ENCODE measurements around the gene ATXN7.

The ATXN7 gene

DNA sequence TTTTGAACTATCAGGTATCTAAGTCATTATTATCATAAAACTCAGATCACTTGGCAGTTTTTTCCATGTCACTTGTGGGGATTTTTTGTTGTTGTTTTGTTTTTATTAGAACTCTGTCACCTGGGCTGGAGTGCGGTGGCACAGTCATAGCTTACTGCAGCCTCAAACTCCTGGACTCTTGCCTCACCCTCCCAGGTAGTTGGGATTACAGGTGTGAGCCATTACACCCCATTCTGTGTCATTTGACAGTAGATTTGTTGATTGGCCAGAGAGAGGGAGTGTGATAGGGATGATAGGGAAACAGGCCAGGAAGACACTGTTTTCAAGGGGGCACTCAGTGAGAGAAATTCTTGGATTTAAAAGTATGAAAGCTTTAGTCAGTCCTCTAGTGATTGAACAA lies 103.2 kb downstream of the ATXN7 start:
- no peak for DNase-seq (ENCODE audit: low read depth)

DNA sequence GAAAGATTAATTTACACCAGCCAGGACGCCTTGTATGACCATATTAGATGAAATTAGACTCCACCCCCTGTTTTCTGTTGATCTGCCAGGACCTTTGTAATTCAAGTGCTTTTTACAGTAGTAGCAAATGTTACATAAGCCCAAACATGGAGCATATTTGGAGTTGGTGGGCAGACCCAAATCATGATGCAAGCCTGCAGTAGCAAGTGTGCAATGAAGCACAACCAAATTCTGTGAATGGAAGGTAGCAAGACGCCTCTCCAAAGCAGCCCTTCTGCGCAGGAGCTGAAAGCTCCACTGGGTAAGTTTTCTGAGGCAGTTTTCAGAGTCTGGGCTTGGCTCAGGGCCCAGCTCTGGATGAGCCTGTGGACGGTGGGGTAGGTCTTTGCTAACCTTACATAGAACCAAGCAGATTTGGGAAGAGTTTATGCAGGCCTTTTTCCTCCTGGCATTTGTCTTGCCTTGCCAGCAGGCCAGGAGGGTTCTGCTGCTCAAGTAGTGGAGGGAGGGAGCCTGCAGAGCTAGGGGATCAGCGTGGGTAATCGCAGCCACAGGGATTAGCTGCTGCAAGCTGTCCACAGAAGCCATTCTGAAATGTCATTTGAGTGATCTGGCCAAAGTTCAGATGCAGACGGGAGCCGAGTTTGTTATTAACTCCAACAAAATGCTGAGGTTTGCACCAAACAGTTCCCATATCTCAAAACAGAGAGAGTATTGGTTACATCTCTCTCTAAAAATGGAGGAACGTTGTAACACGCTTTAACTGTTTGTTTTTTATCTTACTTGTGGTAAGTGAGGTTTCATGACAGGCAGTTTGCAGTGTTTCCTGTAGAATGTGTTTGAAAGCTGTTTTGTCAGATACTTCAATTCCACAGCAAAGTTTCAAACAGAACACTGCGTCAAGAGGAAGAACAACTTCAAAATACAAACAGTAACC lies 104.3 kb downstream of the ATXN7 start:
- DNase-seq (ENCODE audit: low read depth) = no peak

DNA sequence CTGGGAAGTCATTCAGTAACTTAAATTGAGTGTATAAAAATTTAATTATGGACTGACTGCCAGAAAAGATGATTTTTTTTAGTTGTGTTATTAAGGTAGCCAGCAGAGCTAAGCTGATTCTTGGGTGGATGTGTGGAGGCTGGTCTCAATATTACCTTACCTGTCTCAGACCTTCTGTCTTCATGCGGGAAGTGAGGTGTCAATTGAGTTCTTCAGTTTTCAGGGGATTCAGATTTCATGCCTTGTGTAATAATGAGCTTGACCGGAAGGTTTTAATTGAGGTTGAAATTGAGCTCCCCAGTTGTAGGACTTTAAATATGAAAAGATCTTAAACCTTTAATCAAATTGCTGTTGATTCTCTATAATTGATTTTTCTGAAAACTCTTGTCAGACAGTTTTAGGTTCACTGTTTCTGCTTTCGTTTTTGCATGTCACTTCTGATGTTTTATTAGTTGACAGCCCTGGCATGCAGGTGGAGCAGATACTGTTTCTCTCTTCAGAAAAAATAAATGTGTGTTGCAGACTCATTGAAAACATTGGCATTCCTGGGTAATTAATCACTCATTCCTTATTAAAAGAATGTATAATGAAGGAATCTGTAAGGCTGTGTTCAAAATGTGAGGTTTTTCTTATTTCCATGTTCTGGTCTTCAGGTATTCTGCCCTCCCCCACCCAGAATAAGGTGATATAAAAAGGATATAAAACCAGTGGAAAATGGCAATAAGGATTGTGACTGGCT lies 105.1 kb downstream of the ATXN7 start:
- DNase-seq (ENCODE audit: low read depth) = no peak

DNA sequence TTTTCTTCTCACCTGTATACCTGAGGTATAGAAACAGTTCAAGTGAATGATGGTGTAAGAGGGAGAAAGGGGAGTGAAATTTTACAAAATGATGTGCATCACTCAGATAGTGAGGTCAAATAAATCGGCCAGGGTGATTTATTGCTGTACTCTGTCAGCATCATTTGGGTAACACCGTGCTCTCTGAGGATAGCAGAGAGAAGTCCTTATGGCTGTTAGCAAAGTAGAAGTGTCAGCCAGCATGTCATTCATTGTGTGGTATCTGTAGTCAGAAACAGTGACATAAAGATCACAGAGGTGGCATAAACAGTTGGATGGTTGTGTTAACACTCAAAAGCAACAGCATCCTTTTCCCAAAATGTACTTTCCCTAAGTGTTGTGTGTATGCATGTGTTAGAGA lies 106.2 kb downstream of the ATXN7 start:
- no peak for DNase-seq (ENCODE audit: low read depth)

DNA sequence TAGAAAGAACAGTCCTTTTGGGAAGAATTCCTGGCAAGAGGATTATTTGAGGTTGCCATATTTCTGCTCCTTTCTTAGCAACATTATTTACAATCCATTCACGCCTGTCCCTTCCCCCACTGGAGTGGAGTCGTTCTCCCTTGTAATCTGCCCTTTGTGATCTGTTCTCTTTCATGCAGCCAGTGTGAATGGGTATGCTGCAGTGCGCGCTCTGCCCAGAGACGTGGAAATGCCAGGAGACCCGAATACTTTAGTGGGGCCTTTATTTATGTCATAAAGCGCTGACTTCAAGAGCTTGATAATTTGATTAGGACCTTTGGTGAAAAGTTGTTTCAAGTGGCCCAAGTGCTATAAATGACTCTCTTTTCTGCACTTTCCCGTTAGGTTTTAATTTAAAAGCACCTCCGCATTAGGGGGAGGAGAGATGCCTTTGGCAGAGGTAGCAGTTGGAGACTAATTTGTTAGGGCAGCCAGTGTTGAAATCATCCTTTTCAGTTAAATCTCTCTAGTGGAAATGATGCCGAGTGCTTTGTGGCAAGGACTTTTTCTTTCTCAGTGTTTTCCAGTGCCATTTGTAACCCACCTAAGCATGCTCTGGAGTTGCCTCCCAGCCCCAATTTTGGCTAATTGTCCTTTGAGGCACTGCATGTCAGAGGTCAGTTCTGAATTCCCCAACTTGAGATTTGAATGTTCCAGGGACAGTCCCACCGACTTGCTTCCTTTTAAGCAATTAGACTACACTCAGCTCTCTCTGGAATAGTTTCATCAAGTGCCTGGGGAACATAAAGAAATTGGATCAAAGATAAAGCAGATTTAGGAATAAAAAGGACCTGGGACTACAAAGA lies 107.2 kb downstream of the ATXN7 start:
- DNase-seq (ENCODE audit: low read depth) = no peak

DNA sequence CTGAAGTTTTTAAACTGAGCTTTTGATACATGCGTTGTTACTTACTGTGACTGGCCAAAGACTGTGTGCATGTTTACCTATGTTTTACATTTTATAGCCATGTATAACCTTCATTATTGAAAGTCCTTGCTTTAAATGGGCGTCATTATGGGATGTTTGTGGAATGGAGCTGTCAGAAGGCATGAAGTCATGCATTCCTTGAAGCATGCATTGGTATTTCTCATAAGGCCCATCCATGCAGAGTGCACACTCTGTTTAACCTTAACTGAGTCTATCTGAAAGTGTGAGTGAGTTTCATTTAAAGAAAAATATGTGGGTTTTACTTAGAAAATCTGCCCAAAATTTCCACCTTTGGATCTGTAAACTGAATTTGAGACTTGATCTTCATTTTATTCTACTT lies 108.5 kb downstream of the ATXN7 start:
- no peak for DNase-seq (ENCODE audit: low read depth)

DNA sequence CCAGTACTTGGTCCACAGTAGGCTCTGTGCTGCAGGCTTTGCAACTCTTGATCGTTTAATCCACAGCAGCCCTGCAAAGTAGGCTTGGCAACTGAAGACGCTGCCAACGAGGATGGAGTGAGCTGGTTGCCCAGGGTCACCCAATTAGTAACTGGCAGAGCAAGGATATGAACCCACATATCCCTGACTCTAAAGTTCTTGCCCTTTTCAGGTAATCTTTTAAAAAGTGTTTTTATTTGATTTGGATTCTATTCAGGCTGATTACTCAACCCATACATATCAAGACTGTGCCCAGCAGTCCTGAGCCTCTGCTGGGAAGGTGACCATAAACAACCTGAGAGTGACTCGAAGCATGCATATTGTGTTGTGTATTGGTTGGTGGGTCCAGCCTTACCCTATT lies 109.3 kb downstream of the ATXN7 start:
- DNase-seq (ENCODE audit: low read depth) = no peak

DNA sequence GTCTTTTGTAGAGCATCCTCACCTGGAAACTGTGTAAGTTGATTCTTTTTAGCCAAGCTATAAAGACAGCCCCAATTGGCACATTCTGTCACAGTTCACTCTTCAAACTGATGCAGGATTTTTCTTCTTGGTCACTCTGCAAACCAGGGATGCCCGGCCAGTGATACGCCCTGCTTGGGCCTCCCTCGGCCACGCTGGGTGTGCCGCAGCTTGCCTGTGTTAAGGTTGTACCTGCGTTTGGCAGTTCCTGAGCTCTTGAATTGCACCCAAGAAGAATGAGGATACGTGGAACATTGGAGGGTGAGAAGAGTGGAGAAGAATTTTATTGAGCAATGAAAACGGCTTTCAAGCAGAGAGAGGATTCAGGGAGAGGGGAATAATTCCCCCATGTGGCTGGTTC lies 109.7 kb downstream of the ATXN7 start:
- no peak for DNase-seq (ENCODE audit: low read depth)

DNA sequence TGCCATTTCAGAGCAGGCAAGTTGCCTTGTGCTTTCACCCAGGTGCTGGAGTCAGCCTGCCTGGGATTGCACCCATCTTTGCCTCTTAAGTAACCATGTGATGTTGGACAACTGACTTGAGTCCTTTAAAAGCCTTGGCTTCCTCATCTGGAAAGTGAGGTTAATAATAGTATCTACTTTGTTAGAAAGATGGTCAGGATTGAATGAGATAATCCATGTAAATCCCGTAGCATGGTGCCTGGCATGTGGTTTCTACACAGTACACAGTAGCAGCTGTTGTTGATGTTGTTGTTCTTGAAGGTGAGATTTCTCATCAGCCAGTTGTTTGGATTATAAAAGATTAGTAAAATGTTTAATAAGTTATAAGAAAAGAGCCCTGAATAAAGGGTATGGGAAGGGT lies 110.8 kb downstream of the ATXN7 start:
- no peak for DNase-seq (ENCODE audit: low read depth)

DNA sequence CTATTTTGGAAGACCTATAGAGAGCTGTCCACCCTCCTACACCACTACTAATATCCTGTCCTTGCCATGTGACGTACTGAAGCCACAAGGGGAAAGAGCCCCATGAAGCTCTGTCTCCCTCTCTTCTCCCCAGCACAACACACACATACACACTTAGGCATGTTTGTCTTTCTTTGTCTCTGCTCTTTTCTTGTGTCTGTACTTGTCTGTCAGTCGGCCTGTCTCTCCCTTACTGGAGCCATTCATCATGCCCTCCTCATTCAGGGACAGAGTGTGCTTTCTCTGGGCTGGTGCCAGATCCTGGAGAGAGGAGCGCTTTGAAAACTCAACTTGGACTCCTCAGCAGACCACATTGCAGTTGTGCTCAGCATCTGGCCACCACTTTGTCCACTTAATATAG lies 112.1 kb downstream of the ATXN7 start:
- DNase-seq (ENCODE audit: low read depth) = no peak

DNA sequence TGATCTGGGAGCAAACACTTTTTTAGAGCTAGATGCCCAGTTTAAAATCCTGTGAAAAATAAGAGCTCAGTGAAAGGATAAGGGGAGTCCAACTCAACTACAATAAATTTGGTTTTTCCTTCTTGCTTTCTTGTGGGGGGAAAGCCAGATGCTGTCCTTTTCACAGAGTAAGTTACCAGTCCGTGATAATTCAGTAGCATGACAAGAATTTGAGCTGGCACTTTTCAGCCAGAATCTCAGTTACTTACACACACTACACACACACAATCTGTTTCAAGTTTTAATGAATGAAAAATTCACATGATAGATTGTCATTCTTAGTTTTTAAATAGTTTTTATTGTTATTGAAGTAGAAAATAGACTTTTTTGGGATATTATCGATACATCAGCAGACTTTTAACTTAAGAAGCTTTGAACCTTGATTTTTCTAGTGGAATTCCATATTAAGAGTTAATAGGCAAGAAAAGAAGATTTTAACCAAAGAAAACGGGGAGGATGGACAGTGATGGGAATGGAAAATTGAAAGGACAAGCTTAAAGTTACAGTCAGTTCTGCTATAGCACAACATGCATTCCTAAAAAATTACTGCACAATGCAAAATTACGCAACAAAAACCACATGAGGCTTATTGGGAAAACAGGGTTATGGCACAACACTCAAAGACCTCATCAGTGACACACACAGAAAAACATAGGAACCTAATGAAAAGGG lies 112.6 kb downstream of the ATXN7 start:
- no peak for DNase-seq (ENCODE audit: low read depth)

DNA sequence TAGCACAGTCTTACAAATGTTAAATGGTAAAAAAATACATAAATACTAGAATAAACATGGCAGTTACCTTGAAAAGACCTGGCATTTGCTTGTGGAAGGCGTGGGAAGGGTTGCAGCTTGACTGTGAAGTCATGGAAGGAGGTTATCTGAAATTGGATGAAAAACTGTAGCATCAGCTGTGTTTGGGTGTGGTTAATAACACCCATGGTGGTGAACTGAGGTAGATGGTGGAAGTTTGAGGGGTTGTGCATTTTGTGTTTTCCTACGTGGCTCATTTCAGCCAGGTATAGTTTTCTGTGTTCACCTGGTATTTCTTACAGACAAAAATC lies 113.2 kb downstream of the ATXN7 start:
- no peak for DNase-seq (ENCODE audit: low read depth)

DNA sequence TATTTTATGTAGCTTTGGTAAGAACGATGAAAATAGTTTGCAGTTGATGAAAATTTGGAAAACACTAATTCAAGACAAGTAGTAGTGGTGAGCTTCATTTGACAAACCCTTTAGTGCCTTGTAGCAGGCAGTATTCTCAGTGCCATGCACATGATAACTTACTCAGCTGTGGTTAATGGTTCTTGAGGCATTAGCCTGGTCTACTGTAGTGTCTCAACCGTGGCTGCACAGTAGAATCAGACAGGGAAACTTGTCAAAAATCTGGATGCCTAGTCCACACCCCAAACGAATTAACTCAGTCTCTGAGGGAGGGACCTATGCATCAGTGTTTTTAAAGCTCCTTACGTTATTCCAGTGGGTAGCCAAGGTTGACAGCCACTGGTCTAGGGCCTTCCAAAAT lies 114.2 kb downstream of the ATXN7 start:
- no peak for DNase-seq (ENCODE audit: low read depth)

DNA sequence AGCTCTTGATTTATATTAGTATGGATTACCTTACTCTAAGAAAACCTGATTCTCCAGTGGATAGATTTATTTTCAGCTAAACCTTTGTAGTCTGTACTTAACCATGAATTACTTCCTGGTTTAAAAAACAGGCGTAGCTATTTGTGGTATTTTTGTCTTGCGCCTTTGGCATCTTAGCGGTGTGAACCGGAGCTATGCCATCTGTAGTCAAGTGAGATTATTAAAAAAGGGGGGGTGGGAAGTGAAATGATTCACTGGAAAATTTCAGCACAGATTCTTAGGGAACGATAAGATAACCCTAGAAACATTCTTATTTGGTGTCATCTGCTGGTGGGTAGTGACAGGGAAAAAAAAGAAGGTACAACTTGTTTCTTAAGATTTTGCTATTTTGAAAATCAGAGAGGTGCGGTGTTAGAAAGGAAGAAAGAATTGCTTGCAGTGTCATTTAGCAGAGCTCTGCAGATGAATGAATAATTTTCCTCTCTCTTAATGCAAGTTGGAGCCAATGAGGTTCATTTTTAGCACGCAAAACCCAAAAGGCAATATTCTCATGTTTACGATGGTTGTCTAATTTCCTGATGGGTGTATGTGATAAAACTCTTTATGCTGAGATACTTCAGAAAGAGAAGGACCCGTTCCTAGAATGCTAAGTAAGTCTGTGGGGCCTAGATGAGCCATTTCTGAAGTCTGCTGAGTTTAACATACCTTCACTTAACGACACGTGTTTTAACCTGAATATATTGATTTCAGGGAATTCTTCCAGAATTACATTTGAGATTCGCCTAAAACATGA lies 115.6 kb downstream of the ATXN7 start:
- DNase-seq (ENCODE audit: low read depth) = no peak

DNA sequence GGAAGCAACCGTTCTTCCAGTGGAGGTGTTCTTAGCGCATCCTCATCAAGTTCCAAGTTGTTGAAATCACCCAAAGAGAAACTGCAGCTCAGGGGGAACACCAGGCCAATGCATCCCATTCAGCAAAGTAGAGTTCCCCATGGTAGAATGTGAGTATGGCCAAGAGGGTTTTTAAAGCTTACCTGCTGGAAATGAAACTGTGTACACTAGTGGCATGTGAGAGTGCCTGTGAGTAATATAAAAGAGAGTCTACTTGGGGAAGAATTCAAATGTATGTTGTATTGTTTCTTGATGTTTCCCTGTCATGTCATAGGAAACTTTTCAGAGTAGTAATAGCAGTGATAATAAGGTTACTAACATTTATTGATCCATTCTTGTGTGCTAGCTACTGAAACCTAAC lies 116.4 kb downstream of the ATXN7 start:
- no peak for DNase-seq (ENCODE audit: low read depth)

DNA sequence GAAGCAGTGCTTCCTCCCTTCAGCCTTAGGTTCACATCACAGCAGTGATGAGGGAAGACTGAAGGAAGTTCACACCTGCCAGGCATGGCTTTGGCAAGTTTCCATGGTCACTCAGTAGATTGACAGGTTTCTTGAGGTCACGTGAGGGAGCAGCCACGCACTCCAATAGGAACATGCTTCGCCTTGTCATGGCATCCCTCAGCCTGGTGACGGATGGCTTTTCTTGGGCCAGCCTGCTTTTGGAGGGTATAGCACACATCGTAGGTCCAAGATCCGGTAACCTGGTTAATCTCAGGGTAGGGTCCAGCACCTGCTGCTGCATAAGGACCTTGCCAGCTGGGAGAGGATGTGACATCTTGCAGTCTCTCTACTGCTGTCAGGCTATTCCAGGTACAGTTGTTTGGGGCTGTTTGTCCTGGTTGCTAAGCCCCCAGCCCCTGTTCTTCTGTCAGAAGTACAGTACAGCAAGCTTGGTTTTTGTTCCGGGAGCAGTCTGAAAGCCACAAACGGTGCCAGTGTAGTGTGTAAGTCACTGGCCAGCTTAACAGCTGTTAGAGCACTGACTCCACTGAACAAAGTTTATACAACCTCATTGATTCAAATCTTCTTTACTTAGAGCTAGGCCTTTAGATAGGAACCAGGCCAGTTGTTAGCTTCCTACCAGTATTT lies 117.3 kb downstream of the ATXN7 start:
- DNase-seq (ENCODE audit: low read depth) = no peak

DNA sequence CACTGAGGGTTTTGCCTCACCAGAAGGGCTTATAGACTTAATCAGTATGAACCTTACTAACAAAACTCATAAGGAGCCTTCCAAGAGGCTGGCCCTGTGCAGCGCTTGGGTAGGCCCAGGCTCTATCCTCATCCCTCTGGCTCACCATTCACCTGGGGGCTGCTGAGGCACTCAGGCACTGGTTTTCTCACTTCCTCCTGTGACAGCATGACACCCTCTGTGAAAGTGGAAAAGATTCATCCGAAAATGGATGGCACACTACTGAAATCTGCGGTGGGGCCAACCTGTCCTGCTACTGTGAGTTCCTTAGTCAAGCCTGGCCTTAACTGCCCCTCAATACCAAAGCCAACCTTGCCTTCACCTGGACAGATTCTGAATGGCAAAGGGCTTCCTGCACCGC lies 118.3 kb downstream of the ATXN7 start:
- no peak for DNase-seq (ENCODE audit: low read depth)

DNA sequence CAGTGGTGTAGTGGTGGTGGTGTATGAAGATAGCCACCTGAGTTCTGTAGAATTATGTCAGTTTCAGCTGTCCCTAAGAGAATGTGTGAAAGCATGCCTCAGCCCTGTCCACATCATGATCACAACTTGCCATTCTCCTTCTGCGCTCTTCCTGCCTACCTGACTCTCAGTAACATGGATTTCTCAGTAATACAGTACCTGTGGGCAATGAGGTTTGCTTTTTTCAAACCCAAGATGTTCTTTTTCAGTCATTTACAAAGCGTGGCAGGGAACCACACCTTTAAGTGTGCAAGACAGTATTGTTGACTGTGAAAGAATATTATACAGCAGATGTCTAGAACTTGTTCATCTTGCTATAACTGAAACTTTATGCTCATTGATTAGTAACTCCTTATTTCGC lies 120.7 kb downstream of the ATXN7 start:
- no peak for DNase-seq (ENCODE audit: low read depth)

DNA sequence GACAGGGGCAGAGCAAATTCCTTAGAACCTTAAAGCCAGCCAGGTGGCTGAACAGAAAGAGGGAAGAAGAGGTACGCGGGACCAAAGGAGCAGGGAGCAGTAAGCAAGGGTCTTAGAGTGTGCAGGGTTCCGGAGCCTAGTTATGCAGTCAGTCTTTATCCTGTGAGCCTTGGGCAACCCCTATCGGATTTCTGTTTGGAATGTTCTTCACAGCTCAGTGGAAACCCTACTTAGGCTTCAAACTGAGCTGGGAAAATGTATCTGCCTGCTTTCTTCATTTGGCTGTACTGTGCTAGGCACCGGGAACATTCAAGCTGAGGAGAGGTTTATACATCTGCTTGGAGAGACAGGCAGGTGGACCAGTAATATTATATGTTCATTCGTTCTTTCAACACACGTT lies 122.5 kb downstream of the ATXN7 start:
- DNase-seq (ENCODE audit: low read depth) = no peak

DNA sequence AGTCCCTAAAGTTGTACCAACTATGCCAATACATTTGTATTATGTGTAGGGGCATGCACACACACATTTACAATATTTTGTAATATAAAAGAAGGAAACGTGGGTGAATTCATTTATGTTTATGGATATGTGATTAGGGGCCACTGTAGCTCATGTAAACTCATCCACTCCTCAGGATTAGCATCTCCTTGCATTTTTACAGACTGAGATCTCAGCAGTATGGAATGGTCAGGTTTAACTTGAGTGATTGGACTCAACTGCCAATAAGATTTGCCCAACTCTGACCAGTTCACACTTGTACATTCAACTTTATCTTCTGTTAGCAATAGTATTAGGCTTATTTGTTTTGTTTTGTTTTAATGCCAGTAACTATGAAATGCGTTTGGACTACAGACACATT lies 123.2 kb downstream of the ATXN7 start:
- DNase-seq (ENCODE audit: low read depth) = no peak

DNA sequence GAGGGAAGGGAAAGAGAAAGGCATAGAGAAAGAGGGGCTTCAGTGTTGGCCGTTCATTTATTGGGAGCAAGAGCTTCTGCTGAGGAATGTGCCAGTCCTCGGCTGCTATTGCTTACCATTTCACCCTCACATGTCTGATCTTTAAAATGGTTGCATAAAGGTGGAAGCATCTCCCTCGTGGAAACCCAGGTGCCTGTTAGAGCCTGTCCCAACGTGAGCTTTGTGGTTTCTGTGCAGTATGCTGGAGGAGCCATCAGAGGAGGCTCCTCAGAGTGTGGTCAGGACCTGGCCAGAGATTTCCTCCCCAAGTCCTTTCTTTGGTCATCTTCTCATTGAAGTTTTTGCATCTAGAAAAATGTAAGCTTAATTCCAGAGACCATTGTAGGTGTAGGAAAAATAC lies 125.3 kb downstream of the ATXN7 start:
- DNase-seq (ENCODE audit: low read depth) = no peak

Measured in activated T-helper 9 cell treated with anti-CD3 and anti-CD28 coated beads, Interleukin-2, amount 50 U/mL, for 16 hours (primary cell).